OCI-LY7 (cell line): ENCODE data around the gene CARTPT.

Experiments
- CTCF ChIP-seq: fragments of 200-600 bp; sonication (generic); conservative IDR thresholded peaks from 2 replicates; pipeline ENCODE4 v1.5.1; 2014; ENCODE audit warnings: mild to moderate bottlenecking, antibody characterized with exemption, low read length, moderate library complexity, mixed read lengths
- EZH2phosphoT487 ChIP-seq: fragments of 200-600 bp; sonication (generic); IDR thresholded peaks from 2 replicates; pipeline ENCODE4 v1.6.1; 2018; ENCODE audit warnings: low read depth, borderline replicate concordance, mild to moderate bottlenecking, mixed run types, antibody characterized with exemption, low read length, moderate library complexity, mixed read lengths

- TF ChIP-seq EZH2phosphoT487 (no peak), CTCF (no peak)
Measured at GRCh38 chr5:71680510-71680909, 38.6 kb upstream of the CARTPT start.
